GM21528 (cell line): ENCODE results near the gene CHAMP1.

Experiments
- ATAC-seq: cut with Tn5 transposase; IDR thresholded peaks from one replicate; pipeline ENCODE4 v1.9.1; 2021; ENCODE audit warnings: mild to moderate bottlenecking, moderate library complexity; ENCODE audit not compliant: unreplicated experiment, low FRiP score

The CHAMP1 gene, protein sequence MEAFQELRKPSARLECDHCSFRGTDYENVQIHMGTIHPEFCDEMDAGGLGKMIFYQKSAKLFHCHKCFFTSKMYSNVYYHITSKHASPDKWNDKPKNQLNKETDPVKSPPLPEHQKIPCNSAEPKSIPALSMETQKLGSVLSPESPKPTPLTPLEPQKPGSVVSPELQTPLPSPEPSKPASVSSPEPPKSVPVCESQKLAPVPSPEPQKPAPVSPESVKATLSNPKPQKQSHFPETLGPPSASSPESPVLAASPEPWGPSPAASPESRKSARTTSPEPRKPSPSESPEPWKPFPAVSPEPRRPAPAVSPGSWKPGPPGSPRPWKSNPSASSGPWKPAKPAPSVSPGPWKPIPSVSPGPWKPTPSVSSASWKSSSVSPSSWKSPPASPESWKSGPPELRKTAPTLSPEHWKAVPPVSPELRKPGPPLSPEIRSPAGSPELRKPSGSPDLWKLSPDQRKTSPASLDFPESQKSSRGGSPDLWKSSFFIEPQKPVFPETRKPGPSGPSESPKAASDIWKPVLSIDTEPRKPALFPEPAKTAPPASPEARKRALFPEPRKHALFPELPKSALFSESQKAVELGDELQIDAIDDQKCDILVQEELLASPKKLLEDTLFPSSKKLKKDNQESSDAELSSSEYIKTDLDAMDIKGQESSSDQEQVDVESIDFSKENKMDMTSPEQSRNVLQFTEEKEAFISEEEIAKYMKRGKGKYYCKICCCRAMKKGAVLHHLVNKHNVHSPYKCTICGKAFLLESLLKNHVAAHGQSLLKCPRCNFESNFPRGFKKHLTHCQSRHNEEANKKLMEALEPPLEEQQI

DNA sequence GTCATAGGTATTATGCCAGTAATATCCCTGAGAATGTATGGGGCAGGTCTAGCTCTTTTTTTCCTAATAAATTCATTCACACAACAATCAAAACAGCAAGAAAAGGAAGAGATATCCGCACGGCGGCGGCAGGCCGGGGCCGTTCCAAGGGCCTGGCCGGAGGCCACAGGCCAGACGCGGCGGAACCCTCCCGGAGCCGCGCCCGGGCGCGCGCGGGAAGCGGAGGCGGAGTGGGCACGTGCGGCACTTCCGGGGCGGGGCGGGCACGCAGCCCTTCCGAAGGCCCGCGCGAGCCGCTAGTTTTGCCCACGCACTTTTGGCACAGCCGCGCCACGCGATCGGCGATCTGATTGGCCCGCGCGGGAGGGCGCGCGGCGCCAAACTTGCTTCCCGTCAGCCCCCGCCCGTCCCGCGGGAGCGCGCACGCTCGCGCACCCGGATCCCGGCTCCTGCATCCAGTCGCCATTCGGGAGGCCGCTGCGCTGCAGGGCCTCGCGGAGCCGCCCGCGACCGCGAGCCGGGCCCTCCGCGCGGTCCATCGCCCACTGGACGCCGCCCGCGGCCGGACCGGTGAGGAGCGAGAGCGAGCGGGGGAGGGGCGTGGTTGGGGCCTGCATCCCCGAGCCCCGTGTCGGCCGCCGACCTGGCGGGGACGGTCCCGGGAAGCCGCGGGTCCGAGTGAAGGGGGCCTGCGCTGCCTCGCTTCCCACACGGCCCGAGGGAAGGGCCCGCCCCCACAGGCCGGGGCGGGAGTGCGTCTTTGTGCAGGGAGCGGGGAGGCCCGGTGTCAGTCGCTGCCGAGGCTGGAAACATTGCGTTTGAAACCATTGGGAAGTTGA is at the start of gene CHAMP1:
Gene CHAMP1, plus strand, starts transcription at position 430 of the 839 bp plus-strand sequence. CDS start 9,340 bp downstream, outside the sequence.
- ATAC-seq: peak; percentile 76

DNA sequence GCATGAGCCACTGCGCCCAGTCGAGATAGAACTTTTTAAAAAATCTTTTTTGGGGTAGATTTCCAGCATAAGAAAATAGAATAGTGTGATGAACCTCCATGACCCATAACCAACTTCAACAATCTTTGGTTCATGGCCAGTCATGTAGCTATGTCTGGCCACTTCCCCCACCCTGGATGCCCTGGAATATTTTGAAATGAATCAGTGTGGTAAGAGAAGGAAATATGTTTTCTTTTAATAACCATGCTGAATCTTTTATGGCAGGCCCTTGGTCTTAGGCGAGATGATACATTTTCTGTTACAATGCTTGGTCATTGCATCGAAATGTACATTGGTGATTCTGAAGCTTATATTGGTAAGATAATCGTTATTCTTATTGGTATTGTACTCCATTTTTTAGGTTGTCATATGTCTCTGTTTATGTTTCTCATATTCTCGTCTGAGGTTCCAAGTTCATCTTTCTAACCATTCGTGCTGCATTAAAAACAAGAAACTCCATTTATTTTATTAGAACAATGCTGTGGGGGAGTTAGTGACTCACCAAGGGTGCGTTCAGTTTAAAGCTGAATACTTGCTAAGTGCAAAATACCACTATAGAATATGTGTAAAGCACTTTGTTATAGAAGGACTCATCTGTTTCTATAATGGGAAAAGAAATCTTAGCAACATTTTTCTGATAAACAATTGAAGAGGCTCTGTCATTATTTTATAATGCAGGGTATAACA is 49.3 kb upstream of the CHAMP1 start:
- ATAC-seq: no peak

DNA sequence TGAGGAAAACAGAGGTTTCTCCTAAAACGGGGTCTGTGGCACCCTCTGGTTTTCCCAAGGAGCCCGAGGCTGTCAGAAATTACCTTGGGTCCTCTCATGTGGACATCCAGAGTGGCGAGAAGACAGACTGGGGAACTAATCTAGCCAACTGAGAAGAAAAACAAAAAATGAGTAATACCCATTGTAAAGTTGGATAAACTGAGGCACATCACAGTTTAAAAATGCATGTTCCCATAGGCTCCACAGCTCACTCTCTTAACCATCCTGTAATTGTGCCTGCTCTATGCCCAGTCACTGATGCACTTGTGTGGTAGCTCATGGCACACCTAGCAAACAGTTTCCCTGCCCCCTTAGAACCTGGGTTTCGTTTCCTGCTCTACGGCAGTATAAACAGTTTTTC is 48.1 kb upstream of the CHAMP1 start:
- ATAC-seq: no peak

DNA sequence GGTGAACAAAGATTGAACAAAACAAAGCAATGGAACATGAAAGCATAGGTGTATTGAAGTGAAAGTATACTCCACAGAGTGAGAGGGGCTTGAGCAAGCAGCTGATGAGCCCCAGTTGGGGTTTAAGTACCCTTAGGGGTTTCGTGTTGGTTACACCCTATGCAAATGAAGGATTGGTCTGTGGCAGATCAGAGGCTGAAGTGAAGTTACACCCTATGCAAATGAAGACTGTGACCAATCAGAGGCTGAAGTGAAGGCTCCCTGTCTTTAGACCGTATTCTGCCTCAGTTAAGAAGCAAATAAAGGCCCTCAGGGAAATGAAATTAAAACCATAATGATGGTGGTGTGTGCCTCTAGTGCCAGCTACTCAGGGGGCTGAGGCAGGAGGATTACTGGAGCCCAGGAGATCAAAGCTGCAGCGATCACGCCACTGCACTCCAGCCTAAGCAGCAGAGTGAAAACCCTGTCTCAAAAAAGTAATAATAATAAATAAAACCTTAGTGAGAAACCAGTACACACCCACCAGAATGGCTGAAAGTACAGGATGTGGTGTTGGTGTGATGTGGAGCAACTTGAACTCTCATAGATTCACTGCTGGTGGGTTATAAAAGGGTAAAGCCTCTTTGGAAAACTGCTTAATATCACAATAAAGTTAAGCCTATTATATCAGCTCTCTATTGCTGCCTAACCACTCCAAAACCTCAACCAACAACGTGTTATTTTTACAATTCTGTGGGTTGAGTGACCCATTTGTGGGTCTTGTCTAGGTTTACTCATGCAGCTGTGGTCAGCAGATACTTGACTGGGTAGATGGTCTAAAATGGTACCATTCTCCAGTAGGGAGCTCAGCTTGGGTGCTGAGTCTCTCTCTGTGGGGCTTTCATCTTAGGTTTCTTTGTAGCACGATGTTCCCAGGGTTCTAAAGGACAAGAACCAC is 45.7 kb upstream of the CHAMP1 start:
- ATAC-seq: no peak

DNA sequence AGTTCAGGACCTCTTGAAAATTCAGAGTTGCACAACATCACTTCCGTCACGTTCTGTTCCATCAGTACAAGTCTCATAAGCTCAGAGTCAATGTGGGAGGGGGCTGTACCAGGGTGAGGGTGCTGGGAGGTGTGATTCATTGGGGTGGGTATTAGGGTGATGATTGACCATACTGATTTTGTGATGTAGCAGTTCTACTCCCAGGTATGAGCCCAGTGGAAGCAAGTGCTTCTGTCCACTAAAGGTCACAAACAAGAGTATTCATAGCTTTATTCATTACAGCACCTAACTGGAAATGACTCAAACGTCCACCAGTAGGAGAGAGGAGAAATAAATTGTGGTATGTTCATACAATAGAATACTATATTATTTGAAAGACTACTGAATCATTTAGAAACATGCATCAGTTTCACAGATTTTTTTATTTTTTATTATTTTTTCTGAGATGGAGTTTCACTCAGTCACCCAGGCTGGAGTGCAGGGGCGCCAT is 45.0 kb upstream of the CHAMP1 start:
- ATAC-seq: no peak

DNA sequence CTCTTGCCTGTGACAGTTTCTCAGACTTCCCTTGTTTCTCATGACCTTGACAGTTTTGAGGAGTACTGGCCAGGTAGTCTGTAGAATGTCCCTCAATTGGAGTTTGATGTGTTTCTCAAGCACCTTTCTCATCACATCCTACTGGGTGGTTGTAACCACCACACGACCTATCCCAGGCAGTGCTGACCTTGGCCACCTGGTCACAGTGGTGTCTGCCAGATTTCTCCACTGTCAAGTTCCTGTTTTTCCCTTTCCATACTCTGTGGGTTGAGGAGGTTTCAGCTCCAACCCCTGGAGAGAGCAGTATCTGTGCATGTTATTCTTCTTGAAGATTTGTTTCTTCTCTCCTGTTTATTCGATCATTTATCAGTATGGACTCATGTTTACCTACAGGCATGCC is 41.3 kb upstream of the CHAMP1 start:
- no peak for ATAC-seq

DNA sequence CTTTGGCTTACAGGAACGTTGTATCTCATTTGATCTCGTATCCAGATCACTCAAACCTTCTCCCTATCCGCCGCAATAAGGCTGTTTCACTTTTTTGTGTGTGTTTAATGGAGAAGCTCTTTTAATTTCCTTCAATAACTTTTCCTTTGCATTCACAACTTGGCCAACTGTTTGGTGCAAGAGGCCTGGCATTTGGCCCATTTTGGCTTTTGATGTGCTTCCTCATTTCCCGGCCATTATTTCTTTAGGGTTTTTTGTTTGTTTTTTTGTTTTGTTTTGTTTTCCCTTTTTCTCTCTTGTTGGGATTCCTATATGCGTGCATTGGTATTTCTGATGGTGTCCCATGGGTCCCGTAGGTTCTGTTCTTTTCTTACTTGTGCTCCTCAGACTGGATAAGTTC is 39.0 kb upstream of the CHAMP1 start:
- no peak for ATAC-seq

DNA sequence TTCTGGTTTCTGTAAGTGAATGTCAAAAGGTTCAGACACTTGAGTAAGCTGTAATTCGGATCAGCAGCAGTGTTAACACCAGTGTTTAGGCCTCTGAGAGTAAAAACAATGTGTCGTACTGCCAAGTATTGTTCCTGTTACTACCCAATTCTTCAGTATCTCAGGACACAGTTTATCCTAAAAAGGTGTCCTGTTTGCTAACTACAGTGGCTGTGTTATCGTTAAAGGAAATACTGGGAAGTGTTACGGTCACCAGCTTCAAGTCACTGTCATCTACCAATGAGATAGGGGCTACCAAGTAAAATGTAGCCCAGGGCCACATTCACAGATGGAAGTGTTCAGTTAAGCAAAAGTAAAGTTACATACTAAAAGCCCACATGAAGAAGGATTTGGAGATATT is 35.2 kb upstream of the CHAMP1 start:
- no peak for ATAC-seq

DNA sequence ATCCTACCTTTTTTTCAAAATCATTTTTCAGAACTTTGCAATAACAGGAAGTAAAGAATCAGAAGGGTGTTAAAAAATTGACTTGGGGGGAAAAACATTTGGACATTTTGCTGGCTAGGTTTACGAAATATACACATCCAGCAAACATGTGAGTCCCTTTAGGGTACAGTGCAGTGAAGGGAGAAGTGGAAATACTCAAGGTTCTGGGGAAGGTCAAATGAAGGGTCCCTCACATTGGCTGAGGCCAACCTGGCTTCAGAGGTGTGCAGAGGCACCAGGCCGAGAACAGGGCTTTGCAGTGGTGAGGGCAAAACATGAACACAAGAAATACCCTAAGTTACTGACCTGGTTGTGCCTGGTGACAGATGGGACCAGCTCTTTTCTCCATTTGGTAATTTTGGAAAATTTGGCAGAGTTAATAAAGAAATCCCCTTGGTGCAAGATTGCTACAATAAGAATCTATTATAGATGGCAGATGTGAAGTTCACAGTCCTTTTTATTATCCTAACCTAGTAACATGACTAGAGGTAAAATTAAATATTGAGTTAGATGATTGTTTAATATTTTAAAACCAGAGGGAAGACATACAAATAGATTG is 34.4 kb upstream of the CHAMP1 start:
- ATAC-seq: no peak

DNA sequence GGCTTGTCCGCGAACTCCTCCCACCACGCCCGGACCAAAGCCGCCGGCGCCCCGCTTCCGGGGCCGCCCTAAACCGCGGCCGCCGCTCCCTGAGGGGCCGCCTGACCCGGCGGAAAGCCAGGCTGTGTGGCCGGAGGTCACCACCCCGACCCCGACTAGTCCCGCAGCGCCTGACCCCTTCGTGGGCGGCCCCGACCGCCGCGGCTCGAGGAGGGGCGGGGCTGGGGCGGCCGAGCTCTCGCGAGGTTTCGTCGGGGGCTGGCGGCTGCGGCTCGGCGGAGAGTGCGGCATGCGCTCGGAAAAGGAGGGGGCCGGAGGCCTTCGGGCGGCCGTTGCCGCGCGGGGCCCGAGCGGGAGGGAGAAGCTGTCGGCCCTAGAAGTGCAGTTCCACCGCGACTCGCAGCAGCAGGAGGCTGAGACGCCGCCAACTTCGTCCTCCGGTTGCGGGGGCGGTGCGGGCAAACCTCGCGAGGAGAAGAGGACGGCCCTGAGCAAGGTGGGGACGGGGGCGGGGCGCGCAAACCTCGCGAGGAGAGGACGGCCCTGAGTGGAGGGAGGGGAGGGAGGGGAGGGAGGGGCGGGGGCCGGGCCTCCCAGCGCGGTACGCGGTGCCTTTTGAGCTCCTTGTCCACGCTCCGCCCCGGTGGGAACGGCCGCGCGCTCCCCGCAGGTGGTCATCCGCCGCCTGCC is 32.8 kb upstream of the CHAMP1 start, which contains the start of gene UPF3A:
Gene UPF3A, plus strand, starts transcription at position 251 of the 690 bp plus-strand sequence. Its CDS starts 39 bp downstream, at position 290.
- ATAC-seq: peak; percentile 74

DNA sequence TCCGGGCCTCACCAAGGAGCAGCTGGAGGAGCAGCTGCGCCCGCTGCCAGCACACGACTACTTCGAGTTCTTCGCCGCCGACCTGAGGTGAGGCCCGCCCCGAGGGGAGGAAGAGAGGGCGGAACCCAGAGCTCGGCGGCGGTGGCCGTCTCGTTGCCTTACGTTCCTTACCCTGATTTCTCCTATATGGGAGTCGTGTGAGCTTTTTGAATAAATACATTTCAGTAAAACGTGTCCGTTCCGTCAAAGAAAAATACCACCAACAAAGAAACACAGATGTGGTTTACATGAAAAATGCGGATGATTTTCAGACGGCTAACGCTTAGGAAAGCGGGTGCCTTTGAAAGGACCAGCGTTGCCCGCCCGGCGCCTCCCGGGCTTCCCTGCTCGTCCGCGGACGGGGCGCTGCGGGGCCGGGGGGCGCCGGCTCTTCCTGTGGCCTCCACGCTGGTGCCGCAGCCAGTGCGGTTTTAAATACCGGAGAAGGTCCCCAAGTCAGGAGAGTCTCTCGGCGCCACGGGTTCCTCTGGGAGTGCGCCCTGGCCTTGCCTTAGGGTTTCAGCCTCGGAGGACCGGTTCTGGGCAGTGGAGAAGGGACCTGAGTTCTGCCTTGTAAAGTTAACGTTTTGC is 32.1 kb upstream of the CHAMP1 start:
- ATAC-seq: peak; percentile 62

DNA sequence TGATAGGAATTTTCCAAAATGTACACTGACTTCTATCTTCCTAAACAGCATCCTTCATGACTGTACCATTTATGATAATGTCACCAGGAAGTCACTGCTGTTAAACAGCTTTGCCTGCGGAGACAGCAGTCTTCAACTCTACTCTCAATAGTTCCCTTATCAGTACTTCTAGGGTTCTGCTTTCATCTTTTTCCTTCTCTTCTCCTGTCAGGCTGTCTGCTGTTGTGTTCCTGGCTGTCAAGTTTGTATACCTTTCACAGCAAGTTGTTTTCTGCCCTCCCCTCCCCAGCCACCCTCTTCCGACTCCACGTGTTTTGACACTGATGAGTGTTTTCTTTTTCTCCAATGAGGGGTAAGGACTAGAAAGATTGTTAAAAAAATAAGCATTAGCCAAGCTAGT is 30.7 kb upstream of the CHAMP1 start:
- no peak for ATAC-seq

DNA sequence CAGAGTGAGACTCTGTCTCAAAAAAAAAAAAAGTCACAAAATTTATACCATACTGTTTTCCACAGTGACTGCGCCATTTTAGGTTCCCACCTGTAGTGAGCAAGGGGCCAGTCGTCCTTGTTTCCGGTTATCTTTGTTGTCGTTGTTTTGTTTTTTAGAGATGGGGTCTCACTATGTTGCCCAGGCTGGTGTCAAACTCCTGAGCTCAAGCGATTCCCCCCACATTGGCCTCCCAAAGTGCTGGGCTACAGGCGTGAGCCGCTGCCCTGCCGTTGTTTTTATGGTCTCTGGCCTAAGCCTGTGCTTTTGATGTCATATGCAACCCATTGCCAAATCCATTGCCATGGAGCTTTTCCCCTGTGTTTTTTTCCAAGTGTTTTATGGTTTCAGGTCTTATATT is 29.6 kb upstream of the CHAMP1 start:
- ATAC-seq: no peak

DNA sequence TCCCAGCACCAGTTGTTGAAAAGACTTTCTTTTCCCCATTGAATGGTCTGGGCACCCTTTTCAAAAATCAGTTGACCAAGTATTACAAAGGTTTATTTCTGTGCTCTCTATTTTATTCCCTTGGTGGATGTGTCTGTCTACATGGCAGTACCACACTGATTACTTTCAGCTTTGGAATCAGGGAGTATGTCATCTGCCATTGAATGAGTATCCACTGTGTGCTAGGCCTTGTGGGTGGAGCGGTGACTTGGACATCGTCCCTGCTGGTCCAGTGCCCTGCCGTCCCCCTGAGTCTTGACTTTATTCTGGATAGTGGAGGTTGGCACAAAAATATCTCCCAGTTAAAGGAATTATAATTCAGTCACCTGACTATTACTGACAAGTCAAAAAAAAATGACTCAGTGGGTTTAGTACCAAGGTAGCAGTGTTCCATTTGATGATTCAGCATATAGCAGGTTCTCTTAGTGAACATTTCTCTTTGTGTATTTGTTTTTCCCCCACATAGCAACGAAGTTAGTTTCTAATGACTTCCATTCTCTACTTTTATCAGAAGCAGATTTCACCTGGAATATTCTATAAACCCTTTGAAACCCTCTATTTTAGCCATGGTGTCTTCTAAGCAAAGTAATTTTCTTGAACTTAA is 29.0 kb upstream of the CHAMP1 start:
- no peak for ATAC-seq

DNA sequence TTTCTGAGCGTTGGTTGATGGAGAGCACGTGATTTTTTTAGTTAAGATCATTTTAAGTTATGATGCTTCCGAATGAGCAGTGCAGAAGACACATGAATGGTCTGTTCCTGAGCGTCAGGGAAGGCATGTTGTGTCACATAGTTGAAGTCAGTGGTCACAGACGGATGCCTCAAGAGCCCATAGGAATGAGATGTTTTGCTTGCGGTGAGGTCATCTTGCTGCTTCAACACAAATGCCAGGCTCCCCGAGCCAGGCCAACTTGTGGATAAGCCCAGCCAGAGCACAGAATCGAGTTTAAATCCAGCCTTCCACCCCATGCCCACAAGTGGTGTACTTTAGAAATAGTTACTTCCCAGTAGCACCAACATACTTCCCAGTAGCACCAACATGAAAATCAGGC is 27.5 kb upstream of the CHAMP1 start:
- ATAC-seq: no peak

DNA sequence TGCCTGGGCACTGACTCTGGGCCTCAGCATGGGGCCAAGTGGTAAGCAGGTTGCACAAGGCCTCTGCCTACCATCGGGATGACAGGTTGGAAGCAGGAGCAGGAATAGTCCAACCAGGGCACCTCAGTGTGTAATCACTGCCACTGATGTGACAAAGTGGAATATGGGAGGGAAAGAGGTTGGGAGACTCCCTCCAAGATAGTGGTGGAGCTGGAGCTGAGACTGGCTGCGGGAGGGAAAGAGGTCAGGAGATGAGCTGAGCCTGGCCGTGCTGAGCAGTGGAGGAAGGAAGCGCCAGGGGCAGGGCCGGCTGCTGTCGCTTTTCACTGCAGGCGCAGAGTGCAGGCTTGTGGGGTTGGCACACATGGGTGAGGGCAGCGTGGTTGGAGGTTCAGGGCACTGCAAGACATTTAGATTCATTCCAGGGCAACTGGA is 26.1 kb upstream of the CHAMP1 start:
- no peak for ATAC-seq

DNA sequence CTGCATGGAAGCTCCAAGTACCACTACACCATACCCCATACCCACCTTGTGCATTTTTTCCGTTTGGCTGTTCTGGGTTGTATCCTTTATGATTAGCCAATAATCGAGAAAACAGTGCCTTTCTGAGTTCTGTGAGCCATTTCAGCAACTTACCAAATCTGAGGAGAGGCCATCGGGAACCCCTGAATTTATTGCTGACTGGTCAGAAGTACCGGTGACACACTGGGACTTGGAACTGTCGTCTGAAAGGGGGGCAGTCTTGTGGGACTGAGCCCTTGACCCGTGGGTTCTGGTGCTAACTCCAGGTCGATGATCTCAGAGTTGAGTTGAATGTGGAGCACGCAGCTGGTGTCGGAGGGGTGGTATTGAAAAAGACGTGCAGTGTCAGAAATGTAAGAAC is 17.9 kb upstream of the CHAMP1 start:
- no peak for ATAC-seq
